ENCODE data around the gene TTC21A. TPM values are rescaled to one million over a fixed set of nuclear protein-coding genes. Genes with fewer than 3 reads are reported as not detected.
A peak's percentile ranks its signal among the peaks of the same experiment; 100 is the strongest.

Gene TTC21A
- total RNA-seq, 1 donor from 2014 or later, result 18.8 TPM

GRCh38 chr3:39106281-39106811 is 1.1 kb upstream of the TTC21A start:
- Histone ChIP-seq H3K9me3 (no peaks in the 10 kb centered on the region), H3K27me3 (ENCODE audit: low read depth) (no peaks in the 10 kb centered on the region), H3K36me3 (no peaks in the 10 kb centered on the region), H3K4me3 (peak overlapping the region; percentile 93), H3K4me1 (peaks cover 54% of the 10 kb centered on the region), H3K27ac (peak overlapping the region; percentile 100)
- intact Hi-C loops (cut with DNase I), result no loop called here
- TF ChIP-seq CTCF (IDR thresholded peaks at IDR 0.05), result no peak
- ATAC-seq (no peak), DNase-seq (no peak)

- H3K36me3 ChIP-seq, result no peaks in the 10 kb centered on the region
- H3K9me3 ChIP-seq, result no peaks in the 10 kb centered on the region
- ATAC-seq, result peak; percentile 65 to 80
- H3K27ac ChIP-seq, result peak overlapping the region; percentile 100
- peak overlapping the region; percentile 93 for H3K4me3 ChIP-seq
- TF ChIP-seq CTCF (IDR thresholded peaks at IDR 0.05), result no peak
- intact Hi-C loops (cut with DNase I), result no loop called here
- DNase-seq, result peak; percentile 75
- H3K27me3 ChIP-seq (ENCODE audit: low read depth), result no peaks in the 10 kb centered on the region
- peaks cover 54% of the 10 kb centered on the region for H3K4me1 ChIP-seq
Measured at GRCh38 chr3:39106851-39107387, 561 bp upstream of the TTC21A start.

- Histone ChIP-seq H3K27me3 (ENCODE audit: low read depth) (no peaks in the 10 kb centered on the region), H3K4me1 (peaks cover 47% of the 10 kb centered on the region), H3K4me3 (peak overlapping the region; percentile 93), H3K27ac (peak overlapping the region; percentile 100), H3K9me3 (no peaks in the 10 kb centered on the region), H3K36me3 (no peaks in the 10 kb centered on the region)
- ATAC-seq (peak in 1 of 2 donors; percentile 35), DNase-seq (no peak)
- no peak for TF ChIP-seq CTCF (IDR thresholded peaks at IDR 0.05)
- intact Hi-C loops (cut with DNase I), result no loop called here
Measured at GRCh38 chr3:39108200-39108710, 775 bp downstream of the TTC21A start.

GRCh38 chr3:39109086-39109485 is 1.6 kb downstream of the TTC21A start:
- Histone ChIP-seq H3K27ac (no peak overlapping the region), H3K4me3 (no peak overlapping the region), H3K4me1 (peaks cover 39% of the 10 kb centered on the region), H3K36me3 (no peaks in the 10 kb centered on the region), H3K9me3 (no peaks in the 10 kb centered on the region), H3K27me3 (ENCODE audit: low read depth) (no peaks in the 10 kb centered on the region)
- no peak for ATAC-seq
- DNase-seq, result no peak
- no peak for TF ChIP-seq CTCF (IDR thresholded peaks at IDR 0.05)
- intact Hi-C loops (cut with DNase I), result no loop called here

GRCh38 chr3:39110041-39110639 is 2.7 kb downstream of the TTC21A start:
- H3K27ac ChIP-seq, result no peak overlapping the region
- TF ChIP-seq CTCF (IDR thresholded peaks at IDR 0.05), result no peak
- peaks cover 28% of the 10 kb centered on the region for H3K4me1 ChIP-seq
- no peaks in the 10 kb centered on the region for H3K27me3 ChIP-seq (ENCODE audit: low read depth)
- H3K4me3 ChIP-seq, result no peak overlapping the region
- no peak for ATAC-seq
- intact Hi-C loops (cut with DNase I), result no loop called here
- H3K9me3 ChIP-seq, result no peaks in the 10 kb centered on the region
- no peaks in the 10 kb centered on the region for H3K36me3 ChIP-seq
- DNase-seq, result no peak

Data from lower lobe of right lung (tissue), 2 donors.